RKO (cell line): ENCODE results near the gene LHPP.

ENCODE experiments used
- DNase-seq: peaks from one replicate; pipeline ENCODE4 v3.0.0-alpha.2; 2016; ENCODE audit warnings: low spot score

Gene LHPP

GRCh38 chr10:124447751-124448466 is 13.7 kb upstream of the LHPP start:
- no peak for DNase-seq

DNA sequence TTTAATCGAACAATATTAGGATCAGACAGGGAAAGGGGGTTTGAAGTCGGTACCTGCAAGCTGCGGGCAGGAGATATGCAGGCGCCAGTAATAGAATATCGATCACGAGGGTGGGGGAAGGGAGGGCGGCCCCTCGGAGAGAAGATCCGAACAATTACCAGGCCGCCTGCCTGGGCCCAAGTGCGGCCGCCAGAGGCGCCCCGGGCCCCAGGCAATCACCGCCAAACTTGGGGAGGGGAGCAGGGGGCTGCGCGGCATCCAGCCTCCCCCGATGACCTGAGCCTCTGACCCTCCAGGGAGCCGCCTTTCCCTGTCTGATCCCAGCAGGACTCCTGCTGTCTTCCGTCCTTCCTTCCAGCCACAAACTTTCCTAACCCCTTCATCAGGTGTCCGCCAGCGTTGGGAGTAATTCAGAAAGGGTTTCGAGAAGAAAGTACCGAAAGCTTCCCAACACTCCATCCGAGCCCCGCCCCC is 12.9 kb upstream of the LHPP start:
- DNase-seq: no peak

- no peak for DNase-seq
Observed at GRCh38 chr10:124449170-124450011, 12.2 kb upstream of the LHPP start.

GRCh38 chr10:124450012-124450782 is 11.4 kb upstream of the LHPP start, which contains the start of gene NKX1-2:
NKX1-2 (minus strand) TSS chr10:124450035; CDS start chr10:124449943, 92 bp downstream.
- no peak for DNase-seq

DNA sequence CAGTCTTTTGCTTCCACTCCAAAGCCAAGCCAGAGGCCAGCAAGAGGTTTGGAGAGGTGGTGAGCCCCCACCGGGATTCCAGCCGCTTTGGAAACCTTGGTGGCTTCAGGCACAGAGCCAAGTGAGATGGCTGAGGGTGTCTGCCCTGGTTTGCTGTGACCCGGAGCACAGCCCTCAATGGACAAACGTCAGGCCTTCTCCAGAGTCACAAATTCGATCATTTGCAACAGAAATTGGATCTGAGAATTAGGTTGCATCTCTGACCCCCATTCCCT is 10.9 kb upstream of the LHPP start:
- no peak for DNase-seq

DNA sequence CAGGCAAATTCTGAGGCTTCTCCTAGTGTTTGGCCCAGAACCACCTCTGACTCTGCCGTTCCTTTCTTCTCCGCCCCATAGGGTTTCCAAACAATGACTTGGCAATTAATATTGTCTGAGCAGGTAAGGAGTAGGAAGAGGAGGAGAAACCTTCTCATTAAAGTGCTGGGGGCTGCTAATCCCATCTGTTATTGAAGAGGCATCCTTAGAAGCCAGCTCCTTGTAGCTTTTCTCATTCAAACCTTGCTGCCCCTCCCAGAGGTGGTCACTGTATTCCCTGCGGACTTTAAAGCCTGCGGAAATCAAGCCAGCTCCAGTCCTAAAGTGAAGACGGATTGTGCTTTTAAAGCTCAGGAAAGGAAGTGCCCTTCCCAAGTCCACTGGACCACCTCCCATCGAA is 10.3 kb upstream of the LHPP start:
- DNase-seq: no peak

GRCh38 chr10:124453960-124454610 is 7.5 kb upstream of the LHPP start:
- DNase-seq: no peak

DNA sequence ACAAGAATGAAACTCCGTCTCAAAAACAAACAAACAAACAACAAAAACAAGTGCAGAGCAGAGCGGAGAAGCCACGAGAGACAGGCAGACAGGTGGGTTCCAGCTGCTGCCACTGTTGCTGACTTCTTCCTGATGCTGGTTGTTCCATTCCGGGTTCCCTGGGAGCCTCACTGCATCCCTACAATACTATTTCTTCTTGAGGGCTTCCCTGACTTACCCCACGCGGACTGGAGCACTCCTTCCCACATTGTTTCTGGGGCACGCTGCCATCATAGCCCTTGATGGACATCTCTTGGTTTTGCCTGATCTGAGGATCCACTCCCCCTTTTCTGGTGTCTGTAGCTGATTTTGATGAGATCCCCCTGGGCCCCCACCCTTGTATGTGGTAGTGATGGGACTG is 6.2 kb upstream of the LHPP start:
- no peak for DNase-seq

DNA sequence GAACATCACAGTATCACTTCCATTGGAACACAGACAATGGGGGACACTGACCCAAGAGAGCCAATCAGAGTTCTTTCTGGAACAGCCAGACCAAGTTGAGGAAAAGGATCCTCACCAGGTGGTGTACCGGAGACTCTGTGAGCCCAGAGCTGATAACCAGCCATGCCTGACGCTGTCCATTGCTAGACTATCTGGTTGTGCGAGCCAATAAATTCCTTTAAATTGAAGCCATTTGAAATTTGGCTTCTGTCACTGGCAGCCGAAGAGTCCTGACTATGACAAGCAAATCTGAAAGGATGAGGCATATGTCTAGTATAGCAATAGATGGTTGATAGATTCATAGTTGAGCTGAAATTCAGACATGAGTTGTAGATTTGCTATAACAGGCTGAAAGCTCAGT is 3.1 kb upstream of the LHPP start:
- no peak for DNase-seq

DNA sequence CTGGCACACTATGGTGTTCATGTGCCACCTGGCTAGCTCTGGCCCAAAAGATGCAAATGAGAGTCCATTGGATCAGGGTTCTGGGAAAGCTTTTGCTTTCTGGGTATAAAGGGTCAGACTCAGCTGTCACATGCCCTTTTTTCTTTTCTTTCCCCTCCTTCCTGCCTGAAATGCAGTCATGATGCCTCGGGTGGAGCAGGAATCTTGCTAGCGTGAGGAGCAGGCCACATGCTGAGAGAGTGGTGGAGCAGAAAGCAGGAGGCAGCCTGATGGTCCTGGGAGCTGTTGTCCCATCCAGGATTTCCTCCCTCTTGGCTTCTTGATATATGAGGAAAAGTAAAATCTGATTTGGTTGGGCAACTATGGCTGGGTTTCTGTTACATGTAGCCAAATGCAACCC is 2.7 kb upstream of the LHPP start:
- DNase-seq: no peak

DNA sequence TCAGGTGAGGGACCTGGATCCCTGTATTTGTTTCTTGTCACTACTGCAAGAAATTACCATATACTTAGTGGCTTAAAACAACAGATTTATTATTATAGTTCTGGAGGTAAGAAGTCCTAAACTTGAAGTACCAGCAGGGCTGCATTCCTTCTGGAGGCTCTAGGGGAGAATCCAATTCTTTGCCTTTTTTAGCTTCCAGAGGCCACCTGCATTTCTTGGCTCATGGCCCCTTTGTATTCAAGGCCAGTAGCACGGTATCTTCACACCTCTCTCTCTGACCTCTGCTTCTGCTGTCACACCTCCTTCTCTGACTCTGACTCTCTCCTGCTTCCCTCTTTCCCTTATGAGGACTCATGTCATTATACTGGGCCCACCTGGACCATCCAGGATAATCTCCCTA is 2.2 kb upstream of the LHPP start:
- DNase-seq: no peak

DNA sequence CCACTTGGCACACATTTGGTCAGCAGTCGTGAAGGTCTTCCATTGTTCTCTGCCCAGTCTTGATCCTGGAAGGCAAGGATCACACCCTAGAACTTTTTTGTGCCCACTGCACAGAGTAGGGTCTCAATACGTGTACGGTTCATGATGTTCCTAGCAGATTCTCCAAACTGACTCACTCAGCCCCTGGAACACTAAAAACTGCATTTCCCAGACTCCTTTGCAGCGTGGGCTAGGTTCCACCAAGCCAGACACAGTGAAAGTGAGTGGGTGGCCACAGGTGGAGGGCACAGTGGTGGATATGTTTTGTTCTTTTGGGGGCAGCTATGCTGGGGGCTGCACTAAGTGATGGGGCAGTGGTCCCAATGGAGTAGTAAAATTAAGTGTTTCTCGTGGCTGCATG is 1.5 kb upstream of the LHPP start:
- DNase-seq: no peak

DNA sequence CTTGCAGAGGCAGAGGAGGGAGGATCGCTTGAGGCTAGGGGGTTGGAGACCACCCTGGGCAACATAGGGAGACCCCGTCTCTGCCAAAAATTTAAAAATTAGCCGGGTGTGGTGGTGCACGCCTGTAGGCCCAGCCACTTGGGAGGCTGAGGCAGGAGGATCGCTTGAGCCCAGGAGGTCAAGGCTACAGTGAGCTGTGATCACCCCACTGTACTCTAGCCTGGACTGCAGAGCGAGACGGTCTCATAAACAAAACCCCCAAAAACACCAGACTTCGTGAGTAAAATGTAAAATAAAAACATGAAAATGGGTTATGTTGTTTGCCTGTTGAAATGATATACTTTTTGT is 699 bp downstream of the LHPP start:
- no peak for DNase-seq

- no peak for DNase-seq
Observed at GRCh38 chr10:124464028-124464965, 2.7 kb downstream of the LHPP start.

DNA sequence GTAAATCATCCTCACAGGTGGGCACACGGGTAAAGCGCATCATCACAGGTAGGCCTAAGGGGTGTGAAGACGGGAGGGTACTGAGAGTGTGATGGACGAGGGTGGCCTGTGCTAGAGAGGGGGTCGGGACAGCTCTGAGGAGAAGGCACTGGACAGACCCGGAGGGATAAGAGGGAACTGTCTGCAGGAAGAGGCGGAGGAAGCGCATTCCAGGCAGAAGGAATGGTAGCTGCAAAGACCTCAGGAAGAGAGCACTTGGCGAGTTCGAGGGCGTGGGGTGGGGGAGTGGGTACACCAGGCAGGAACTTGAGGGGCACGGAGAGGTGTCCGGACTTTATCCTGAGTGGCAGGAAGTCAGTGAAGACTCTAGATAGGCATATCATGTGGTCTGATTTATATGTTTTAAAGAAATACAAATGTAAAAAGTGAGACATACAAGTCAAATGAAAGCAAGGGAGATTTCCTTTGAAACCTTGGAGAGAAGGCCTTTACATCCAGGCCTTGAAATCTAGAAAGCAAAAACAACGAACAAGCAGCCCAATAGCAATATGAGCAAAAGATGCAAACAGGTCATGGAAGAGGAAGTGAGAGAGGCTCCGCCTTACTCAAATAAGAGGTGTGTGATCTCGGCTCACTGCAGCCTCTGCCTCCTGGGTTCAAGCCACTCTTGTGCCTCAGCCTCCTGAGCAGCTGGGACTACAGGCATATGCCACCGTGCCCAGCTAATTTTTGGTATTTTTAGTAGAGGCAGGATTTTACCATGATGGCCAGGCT is 3.6 kb downstream of the LHPP start:
- no peak for DNase-seq

DNA sequence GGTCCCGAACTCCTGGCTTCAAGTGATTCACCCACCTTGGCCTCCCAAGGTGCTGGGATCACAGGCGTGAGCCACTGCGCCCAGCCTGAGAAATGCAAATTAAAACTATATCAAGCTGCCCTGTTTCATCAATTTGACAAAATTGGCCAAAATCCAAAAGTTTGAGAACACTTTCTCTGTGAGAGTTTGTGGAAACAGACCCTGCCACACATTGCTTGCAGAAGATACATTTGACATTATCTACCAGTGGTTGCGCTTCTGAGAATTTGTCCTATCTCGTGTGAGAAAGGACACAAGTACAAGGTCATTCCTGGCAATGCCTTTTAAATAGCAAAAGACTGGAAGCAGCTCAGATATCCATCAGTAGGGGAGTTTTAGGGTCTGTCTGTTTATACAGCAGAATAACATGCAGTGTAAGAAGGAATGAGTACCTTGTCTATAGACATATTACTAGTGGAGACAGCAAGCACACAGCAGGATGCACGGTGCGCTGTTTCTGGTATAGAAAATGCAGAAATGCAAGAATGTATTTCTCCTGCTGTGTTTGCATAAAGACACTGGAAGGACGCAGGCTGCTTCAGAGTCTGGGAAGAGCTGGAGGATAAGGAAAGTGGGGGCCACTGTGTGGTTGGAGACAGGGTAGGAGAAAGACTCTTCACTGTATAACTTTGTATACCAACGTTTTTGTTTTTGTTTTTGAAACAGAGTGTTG is 4.3 kb downstream of the LHPP start:
- DNase-seq: no peak

DNA sequence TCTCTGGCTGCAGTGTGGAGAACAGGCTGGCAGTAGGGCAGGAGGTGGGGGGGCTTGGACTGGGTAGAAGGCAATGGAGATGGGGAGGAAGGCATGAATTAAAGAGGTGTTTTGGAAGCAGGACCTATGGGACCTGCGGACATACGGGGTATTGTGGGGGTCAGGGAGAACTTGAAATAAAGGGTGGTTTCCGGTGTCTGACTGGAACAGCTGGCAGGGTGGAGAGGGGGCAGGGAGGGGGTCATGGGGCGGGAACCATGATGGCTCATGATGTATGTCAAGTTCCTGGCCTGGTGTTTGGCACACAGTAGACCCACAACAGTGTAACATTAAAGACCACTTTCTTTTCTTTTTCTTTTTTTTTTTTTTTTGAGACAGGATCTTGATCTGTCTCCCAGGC is 5.5 kb downstream of the LHPP start:
- DNase-seq: no peak

- DNase-seq: no peak
Observed at GRCh38 chr10:124468624-124469023, 7.0 kb downstream of the LHPP start.

- DNase-seq: no peak
Observed at GRCh38 chr10:124469956-124470484, 8.4 kb downstream of the LHPP start.
